Measurements from ENCODE around the gene ID3. TPM values are rescaled to one million over a fixed set of nuclear protein-coding genes. Genes with fewer than 3 reads are reported as not detected.
A peak's percentile ranks its signal among the peaks of the same experiment; 100 is the strongest.

Gene ID3
- total RNA-seq, 1 donor from 2014 or later, result 420 TPM

- Mint-ChIP-seq H3K9me3 (ENCODE audit: low read depth) (no peaks in the 10 kb centered on the region), H3K4me1 (ENCODE audit: low read depth) (peaks cover 41% of the 10 kb centered on the region), H3K27me3 (no peaks in the 10 kb centered on the region), H3K4me3 (ENCODE audit: low read depth) (no peak overlapping the region), H3K27ac (no peak overlapping the region), H3K36me3 (ENCODE audit: insufficient read depth) (no peaks in the 10 kb centered on the region)
- no peak for DNase-seq (ENCODE audit: low spot score, unreplicated experiment)
- TF ChIP-seq CTCF (IDR thresholded peaks at IDR 0.05; ENCODE audit: unreplicated experiment), result no peak
Measured at GRCh38 chr1:23573574-23574182, 14.4 kb upstream of the ID3 start.

- DNase-seq (ENCODE audit: low spot score, unreplicated experiment), result no peak
- H3K27me3 Mint-ChIP-seq, result no peaks in the 10 kb centered on the region
- H3K4me3 Mint-ChIP-seq (ENCODE audit: low read depth), result no peak overlapping the region
- H3K27ac Mint-ChIP-seq, result no peak overlapping the region
- TF ChIP-seq CTCF (IDR thresholded peaks at IDR 0.05; ENCODE audit: unreplicated experiment), result no peak
- H3K9me3 Mint-ChIP-seq (ENCODE audit: low read depth), result no peaks in the 10 kb centered on the region
- H3K36me3 Mint-ChIP-seq (ENCODE audit: insufficient read depth), result no peaks in the 10 kb centered on the region
- peaks cover 38% of the 10 kb centered on the region for H3K4me1 Mint-ChIP-seq (ENCODE audit: low read depth)
Measured at GRCh38 chr1:23571465-23571864, 12.2 kb upstream of the ID3 start.

GRCh38 chr1:23570001-23570691, 10.8 kb upstream of the ID3 start:
- peak overlapping the region; percentile 99 for H3K27ac Mint-ChIP-seq
- peaks cover 35% of the 10 kb centered on the region for H3K4me1 Mint-ChIP-seq (ENCODE audit: low read depth)
- H3K36me3 Mint-ChIP-seq (ENCODE audit: insufficient read depth), result no peaks in the 10 kb centered on the region
- DNase-seq (ENCODE audit: low spot score, unreplicated experiment), result no peak
- TF ChIP-seq CTCF (IDR thresholded peaks at IDR 0.05; ENCODE audit: unreplicated experiment), result no peak
- H3K27me3 Mint-ChIP-seq, result no peaks in the 10 kb centered on the region
- H3K4me3 Mint-ChIP-seq (ENCODE audit: low read depth), result no peak overlapping the region
- no peaks in the 10 kb centered on the region for H3K9me3 Mint-ChIP-seq (ENCODE audit: low read depth)

- DNase-seq (ENCODE audit: low spot score, unreplicated experiment), result no peak
- Mint-ChIP-seq H3K4me1 (ENCODE audit: low read depth) (peaks cover 42% of the 10 kb centered on the region), H3K27me3 (no peaks in the 10 kb centered on the region), H3K4me3 (ENCODE audit: low read depth) (peak overlapping the region; percentile 80), H3K27ac (peak overlapping the region; percentile 99), H3K9me3 (ENCODE audit: low read depth) (no peaks in the 10 kb centered on the region), H3K36me3 (ENCODE audit: insufficient read depth) (no peaks in the 10 kb centered on the region)
- TF ChIP-seq CTCF (IDR thresholded peaks at IDR 0.05; ENCODE audit: unreplicated experiment), result no peak
Measured at GRCh38 chr1:23568608-23569383, 9.5 kb upstream of the ID3 start.

- Mint-ChIP-seq H3K27ac (peak overlapping the region; percentile 99), H3K9me3 (ENCODE audit: low read depth) (no peaks in the 10 kb centered on the region), H3K27me3 (no peaks in the 10 kb centered on the region), H3K36me3 (ENCODE audit: insufficient read depth) (no peaks in the 10 kb centered on the region), H3K4me1 (ENCODE audit: low read depth) (peaks cover 49% of the 10 kb centered on the region), H3K4me3 (ENCODE audit: low read depth) (peak overlapping the region; percentile 80)
- peak; percentile 73 for DNase-seq (ENCODE audit: low spot score, unreplicated experiment)
- TF ChIP-seq CTCF (IDR thresholded peaks at IDR 0.05; ENCODE audit: unreplicated experiment), result no peak
Measured at GRCh38 chr1:23567996-23568607, 8.8 kb upstream of the ID3 start.
